22Rv1 (cell line): Measurements from ENCODE around the gene WDR12.

Experiments
- CTCF ChIP-seq: fragments of 450-650 bp; IDR thresholded peaks from 2 replicates; pipeline ENCODE4 v1.5.1; 2017; ENCODE audit warnings: mild to moderate bottlenecking
- ZFX ChIP-seq: fragments of 450-650 bp; IDR thresholded peaks from 2 replicates; pipeline ENCODE4 v1.6.1; 2017; ENCODE audit warnings: antibody characterized with exemption, borderline replicate concordance

GRCh38 chr2:202933958-202934357 is 22.5 kb upstream of the WDR12 start:
- no peak for TF ChIP-seq CTCF
- no peak for TF ChIP-seq ZFX
